Smooth muscle cell of the brain vasculature (primary cell): ENCODE measurements around the gene ZER1.
A peak's percentile ranks its signal among the peaks of the same experiment; 100 is the strongest.

Source experiments
- DNase-seq: peaks from one replicate; pipeline ENCODE4 v3.0.0-alpha.2; 2012; ENCODE audit warnings: low read depth, low spot score

The ZER1 gene

DNA sequence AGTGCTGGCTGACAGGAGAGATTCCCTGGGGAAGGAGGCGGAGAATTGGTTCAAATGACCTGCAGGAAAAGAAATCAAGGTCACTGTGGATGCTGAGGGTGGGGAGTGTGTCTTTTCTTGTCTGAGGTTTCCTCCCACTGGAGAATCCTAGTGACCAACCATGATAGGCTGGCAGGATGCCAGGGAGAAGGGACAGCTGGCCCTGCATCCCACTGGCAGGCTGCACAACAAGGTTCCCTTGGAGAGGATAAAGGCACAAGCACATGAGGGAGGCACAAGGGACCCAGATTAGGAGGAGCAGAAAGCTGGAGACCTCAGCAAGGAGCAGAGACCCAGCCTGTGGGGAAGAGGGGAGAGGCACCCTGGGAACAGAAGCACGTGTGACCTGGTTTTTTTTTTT is 36.4 kb downstream of the ZER1 start:
- DNase-seq, result no peak

DNA sequence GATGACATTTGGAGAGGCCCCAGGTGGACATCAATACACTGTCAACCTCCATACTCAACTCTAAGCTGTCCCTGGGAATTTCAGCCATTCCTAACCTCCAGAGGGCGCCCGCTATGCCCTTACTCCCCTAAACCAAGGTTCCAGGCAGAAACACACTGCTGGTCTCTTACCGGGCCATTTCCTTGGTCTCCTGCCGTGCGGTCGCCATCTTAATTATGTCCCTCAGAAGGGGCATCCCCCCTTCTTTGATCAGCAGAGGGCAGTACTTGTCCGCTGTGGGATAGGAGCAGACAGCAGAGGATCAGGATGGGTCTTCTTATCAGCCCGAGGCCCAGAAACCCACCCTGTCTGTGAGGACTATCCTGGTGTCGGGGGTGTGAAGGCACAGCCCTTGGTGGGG is 38.5 kb downstream of the ZER1 start:
- peak; percentile 64 for DNase-seq

DNA sequence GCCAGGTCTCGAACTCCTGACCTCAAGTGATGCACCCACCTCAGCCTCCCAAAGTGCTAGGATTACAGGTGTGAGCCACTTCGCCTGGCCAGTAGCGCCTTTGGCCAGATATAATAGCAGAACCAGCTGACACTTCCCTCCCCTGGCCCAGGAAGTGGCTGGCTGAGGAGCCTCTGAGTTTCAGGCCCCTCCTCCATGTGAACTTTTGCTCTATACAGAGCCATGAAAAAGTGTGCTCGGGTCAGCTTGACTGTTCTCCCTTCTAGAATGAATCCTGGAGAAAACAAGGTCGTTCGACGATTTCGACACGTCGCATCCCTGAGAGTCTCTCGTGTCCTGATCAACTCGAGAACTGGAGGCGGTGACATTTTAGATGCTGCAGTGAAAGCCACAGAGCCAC is 39.2 kb downstream of the ZER1 start:
- no peak for DNase-seq

DNA sequence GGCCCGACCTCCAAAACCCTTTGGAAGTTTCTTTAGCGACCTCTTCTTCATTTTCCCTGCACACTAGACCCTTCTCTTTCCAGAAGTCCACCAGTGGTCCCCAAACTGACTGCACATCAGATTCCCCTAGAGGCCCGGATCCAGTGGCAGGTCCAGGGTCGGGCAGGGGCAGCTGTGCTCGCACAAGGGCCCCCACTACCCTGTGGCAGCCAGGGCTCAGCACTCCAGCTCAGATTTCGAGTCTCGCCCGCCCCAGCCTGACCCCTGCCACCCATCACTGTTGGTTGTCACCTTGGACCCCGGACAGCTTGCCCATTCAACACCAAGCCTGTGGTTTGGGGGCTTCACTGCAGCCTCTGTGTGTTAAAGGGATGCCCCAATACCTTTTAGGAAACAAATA is 40.0 kb downstream of the ZER1 start:
- DNase-seq, result no peak

DNA sequence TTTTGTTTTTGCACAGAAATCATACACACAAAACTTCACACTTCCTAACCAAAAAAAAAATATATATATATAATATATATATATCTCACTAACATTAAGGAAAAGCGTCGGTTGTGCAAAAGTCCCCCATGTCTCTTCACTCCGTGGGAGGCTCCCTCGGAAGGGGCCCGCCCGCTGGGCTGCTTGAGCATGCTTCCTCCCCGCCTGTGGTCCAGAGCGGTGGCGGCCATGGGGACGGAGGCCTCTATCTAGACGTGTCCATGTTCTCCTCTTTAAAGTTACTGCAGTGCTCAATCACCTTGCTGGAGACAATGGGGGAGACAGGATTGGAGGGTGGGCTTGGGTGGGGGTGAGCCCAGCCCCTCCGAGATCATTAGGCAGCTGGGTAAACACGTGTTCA is 40.6 kb downstream of the ZER1 start:
- DNase-seq, result no peak

DNA sequence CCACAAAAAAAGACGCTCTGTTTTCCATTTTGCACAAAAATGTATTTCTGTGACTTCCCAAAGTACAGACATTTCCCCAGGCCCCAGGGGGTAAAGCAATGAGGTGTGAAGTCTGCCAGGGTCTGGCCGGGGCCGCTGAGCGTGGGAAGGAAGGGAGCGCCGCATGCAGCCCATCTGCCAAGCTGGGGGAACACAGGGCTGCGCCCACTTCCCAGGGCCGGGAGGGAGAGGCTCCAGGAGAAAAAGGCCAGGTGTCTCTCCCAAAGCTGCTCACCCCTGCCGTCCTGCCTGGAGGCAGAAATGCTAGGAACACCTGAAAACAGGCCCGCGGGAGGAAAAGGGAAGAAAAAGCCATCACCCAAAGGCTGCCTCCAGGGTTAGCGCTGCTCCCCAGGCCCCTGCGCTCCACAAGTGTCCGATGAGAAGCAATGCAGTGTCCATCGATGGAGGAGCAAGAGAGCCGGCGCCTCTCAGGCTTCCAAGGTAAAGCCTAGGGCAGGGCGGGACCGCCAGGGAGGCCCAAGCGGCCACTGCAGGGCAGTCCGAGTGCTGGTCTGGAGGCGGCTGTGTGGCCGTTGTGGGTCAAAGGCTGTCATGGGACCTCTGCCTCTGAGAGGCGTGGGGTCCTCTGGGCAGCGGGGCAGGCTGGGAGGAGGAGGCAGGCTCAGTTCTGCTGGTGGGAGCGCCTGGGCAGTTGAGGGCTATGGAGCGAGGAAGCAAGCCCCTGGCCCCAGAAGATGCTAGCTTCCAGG is 41.8 kb downstream of the ZER1 start:
- DNase-seq, result no peak

DNA sequence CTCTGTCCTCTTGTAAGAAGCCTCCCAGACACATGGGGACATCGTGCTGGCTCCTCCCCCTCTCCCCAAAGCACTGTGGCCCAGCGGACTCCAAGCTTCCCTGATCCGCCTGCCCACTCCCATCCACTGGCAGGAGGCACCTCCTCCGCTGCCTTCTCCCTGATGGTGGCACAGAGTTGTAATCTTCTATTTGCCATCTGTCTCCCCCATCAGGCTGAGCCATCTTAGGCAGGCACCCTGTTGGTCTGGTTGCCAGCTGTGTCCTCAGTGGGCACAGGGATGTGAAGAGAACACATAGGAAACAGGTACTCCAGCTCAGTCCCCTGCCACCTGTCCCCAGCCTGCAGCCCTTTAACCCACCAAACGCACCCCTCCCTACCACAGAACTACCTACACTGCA is 42.4 kb downstream of the ZER1 start:
- DNase-seq, result no peak

DNA sequence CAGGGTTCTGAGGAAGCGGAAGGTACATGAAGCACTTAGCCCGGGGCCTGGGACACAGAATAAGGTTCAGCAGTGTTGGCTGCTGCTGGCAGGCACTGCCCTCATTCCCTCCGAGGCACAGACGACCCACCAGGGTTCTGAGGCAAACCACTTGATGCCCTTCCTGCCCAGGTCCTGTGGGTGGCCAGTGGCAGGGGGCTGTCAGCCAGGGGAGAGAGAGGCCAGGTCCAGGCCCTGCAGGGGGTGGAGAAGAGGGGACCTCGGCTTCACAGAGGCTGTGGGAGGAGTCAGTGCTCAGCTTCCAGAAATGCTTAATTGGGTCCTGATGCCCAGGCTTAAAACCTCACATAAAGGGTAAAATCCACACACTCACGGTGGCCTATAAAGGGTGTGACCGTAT is 43.4 kb downstream of the ZER1 start:
- DNase-seq, result no peak

DNA sequence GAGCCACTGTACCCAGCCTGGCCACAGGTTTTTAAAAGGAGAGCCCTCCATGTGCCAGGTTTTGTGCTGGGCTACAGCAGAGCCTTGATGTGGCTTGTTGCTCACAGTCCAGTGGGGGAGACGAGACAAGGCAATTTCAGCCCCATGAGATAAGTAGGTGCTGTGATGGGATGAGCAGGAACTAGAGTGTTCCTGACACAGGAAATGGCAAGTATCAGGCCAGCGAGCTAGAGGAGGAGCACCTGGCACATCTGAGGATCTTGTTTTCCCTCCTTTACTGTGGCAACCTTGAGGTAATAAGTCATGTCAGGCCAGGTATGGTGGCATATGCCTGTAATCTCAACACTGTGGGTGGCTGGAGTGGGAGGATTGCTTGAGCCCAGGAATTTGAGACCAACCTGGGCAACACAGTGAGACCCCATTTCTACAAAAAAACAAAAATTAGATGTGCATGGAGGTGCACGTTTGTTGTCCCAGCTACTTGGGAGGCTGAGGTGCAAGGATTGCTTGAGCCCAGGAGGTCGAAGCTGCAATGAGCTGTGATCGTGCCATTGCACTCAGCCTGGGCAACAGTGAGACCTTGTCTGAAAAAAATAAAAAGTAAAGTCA is 44.0 kb downstream of the ZER1 start:
- no peak for DNase-seq

DNA sequence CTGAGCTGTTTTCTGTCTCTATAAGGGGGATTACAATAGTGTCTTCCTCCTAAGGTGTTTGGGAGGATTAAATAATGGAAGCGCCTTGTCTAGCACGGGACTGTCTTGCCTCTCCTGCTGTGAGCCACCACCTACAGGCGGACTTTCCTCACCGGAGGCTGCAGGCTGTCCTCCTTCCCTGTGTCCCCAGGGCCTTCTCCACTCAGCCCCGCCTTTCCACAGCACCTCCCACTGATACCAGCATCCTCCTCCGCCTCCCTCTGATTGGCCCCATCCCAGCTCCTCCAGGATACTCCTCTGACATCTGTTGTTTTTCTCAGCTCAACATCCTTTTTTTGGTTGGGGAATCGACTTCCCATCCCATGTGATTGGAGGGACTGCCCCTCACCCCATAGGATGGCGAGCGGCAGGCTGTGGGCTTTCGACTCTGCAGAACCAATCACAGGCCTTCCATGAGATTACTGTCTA is 46.9 kb downstream of the ZER1 start:
- no peak for DNase-seq

DNA sequence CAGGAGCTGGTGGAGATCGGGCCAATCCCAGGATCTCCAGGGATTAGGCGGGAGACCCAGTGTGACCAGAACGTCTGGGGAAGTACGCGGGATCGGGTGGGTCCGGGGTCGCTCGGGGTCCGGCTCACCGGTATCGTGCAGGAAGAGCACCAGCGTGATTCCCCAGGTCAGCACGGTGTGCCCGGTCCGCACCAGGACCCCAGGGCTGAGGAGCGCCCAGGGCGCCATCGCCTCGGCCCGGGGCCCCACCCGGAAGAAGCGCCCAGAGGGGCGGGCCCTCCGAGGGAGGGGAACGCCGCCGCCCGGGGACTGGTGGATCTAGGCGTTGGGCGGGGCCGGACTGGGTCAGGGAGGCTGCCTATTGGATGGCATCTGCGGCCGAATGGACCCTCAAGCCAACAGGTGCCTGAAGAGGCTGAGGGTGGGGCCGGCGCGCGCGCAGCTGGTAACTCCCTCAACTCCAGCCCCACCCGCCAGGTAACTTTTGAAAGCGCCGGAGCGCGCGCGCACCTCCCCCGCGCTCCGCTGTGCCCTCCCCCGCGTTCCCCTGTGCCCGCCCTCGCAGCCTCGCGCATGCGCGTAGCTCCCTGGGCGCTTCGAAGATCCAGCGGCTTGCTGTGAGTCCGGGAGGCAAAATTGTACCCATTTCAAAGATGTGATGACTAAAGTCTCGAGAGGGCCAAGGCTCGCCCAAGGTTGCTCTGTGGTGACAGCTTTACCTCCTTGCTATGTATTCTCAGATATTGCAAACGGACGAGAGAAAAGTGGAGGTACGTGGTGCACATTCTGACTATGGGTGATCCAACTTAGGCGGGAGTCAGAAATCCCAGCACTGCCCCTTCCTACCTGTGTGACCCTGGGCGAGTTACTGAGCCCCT is 47.6 kb downstream of the ZER1 start, which contains the start of gene ZDHHC12:
ZDHHC12 (minus strand) TSS at position 262 of the 878 bp plus-strand sequence; CDS start at position 228, 34 bp downstream.
- peak; percentile 69 for DNase-seq

DNA sequence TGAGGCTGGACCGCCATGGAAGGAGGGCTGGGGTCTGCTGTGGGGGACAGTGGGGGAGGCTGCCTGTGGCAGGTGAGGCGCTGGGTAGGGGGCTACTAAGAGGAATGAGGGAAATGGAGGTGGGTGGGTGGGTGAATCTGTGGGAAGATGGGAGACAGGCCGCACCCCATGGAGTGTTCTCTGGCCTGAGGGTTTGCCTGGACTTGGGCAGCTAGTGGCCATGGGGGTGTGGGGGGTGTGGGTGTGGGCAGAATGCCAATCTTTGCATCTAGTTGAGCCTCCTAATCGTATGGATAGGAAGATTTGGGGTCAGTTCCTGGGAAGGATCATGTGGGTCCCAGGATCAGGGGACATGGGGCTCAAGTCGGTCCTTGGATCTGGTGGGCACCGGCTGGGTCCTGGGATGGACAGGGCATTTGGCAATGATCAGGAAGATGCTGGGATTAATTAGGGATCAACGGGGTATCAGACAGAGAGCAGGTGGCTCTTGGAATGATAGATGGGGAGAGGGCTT is 48.3 kb downstream of the ZER1 start:
- DNase-seq, result no peak

DNA sequence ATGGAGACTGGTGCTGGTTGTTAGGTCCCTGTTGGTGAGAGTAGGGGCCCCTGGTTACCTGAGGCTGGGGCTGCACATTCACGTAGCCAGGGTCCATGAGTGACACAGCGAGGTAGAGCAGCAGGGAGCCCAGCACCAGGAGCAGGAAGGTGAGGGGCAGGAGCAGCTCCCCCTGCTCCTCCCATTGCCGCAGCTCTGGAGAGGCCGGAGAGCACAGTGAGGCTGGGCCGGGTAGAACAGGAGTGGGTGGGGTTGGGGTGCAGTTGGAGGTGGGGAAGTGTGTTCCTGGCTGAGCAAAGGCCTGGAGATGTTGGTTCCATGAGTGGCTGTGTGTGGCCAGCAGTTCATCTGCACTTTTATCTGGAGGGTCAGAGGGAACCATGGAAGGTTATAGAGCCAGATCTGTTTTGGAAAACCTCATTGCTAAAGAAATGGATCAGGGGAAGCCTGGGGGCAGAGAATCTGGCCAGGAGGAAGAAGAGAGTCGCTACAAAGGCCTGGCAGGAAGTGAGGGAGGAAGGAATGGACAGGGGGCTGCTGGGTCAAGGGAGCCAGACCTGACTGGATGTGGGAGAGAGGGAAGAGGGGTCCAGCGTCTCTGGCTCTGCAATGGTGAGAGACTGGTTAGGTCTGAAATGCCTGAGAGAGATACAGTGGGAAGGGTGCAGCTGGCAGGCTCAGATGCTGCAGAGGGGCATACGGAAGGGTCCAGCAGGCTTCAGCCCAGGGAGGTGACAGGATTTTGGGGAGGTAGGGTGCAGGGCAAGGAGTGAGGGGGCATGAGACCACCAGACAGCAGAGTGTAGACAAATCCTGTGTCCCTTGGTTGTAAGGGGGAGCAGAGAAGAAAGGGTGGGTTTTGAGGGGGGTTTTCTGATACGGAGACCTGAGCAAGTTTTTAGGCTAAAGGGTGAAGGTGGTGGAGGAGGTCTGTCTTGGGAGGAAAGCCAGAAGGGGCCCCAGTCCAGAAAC is 49.1 kb downstream of the ZER1 start:
- no peak for DNase-seq

DNA sequence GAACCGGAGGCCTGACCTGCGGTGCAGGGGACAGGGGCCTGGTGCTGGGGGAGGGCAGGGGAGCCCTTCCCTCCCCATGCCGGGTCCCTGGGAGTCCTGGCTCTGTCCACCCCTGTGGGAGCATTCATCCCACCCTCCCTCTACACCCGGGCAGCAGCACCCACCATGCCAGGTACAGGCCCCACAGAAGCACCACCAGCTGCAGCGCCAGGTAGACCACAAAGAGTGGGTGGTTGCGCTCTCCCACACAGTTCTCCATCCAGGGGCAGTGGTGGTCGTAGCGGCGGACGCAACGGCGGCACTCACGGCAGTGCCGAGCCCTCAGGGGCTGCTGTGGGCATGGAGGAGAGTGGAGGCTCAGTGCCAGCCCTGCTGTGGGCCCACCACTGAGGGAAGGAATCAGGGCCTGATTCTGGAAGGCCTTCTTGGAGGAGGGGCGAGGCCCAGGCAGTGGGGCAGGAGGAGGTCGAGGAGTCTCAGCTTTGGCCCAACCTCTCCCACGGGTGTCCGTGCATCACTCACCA is 50.2 kb downstream of the ZER1 start:
- no peak for DNase-seq

DNA sequence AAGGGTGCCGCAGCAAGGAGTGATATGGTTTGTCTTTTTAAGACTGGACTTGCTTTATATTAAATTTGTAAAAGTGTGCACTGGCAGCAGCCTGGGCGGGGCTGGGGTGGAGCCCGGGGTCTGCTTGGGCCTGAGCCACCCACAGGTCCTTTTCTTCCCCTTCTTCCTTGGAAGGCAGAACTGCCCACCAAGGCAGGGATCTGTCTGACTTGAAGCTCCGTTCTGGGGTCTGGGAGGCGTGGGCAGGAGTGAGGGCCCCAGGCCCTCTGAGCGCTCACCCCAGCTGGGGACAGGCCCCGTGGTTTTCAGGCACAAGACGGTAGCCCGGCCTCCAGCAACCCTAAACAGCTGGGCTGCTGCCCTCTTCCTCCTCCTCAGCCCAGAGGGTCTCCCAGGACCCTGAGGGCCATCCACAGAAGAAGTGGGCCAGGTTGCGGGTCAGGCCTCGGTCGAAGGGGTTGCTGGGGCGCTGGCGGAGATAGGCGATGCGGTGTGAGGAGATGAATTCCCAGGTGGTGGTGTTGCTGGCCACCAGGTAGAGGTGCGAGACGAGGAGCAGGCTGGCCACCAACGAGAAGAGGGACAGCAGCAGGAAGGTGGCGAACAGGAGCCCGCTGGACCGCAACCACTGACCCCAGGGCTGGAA is 50.8 kb downstream of the ZER1 start:
- no peak for DNase-seq

DNA sequence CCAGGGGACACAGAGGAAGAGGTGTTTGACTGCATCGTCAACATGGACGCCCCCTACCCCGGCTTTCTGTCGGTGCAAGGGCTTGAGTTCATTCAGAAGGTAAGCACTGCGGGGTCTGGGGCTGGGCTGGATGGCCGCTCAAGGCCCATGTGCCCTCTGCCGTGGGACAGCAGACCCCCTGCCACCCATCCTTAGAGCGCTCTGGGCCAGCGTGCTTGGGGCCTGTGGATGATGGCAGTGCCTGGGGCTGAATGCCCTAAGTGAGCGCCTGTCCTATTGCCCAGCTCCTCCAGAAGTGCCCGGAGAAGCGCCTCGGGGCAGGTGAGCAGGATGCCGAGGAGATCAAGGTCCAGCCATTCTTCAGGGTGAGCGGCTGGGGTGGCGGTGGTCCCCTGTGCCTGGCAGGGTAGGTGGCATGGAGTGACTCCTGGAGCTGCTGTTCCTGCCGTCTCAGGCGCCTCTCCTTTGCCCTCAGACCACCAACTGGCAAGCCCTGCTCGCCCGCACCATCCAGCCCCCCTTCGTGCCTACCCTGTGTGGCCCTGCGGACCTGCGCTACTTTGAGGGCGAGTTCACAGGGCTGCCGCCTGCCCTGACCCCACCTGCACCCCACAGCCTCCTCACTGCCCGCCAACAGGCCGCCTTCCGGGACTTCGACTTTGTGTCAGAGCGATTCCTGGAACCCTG is 51.7 kb downstream of the ZER1 start:
- DNase-seq, result no peak

DNA sequence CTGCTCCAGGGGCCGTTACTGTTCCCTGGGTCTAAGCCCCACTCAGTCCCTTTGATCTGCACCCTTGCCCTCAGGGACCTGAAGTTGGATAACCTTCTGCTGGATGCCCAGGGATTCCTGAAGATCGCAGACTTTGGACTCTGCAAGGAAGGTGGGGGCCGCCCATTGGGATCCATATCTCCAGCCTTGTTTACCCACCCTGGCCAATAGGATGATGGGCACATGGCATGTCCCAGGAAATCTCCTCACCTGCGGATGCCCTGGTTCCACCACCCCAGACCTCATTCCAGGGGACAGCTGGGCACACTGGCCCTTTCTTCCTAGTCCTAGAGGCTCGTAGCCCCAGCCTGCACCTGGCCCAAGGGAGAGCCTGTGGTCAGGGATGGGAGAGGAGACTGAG is 53.3 kb downstream of the ZER1 start:
- DNase-seq, result no peak

DNA sequence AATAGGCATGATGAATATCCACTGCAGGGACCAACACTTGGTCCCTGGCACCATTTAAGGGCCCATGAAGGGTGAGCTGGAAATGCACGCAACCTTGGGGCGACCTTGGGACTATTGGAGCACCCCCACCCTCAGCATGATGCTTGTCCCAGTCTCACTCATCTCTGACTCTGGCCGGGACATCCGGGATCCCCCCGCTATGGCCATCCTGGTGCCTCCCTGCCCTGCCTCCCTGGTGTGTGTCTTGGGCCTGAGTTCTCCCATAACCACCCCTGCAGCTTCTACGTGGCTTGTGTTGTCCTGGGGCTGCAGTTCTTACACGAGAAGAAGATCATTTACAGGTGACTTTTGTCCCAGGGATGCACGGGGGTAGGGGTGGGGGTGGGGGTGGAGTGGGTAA is 53.7 kb downstream of the ZER1 start:
- no peak for DNase-seq

DNA sequence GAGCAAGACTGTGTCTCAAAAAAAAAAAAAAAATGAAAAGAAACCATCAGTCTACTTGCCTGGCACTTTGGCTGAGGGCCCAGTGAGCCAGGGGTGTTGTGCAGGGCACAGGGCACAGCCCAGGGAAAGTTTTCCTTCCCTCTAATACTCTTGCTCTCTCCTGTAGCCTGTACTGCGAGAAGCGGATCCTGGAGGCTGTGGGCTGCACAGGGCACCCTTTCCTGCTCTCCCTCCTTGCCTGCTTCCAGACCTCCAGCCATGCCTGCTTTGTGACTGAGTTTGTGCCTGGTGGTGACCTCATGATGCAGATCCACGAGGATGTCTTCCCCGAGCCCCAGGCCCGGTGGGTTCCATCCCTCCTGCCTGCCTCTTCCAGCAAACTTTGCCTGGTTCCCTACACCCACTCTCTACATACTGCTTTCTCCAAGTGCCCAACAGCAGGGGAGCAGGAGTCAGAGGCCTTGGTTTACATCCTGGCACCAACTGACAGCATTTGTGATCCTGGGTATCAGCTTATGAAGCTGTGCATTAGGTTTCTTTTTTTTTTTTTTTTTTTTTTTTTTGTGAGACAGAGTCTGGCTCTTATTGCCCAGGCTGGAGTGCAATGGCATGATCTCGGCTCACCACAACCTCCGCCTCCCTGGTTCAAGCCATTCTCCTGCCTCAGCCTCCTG is 55.0 kb downstream of the ZER1 start:
- DNase-seq, result no peak
